Astrocyte (in vitro differentiated cells and primary cell): ENCODE data around the gene WRAP53.

ENCODE experiments used
- EZH2 ChIP-seq: IDR thresholded peaks from 2 replicates; pipeline ENCODE4 v1.6.1; 2012; ENCODE audit warnings: mild to moderate bottlenecking, low read length, inconsistent platforms; ENCODE audit not compliant: insufficient read depth
- TF ChIP-seq, protein P1 (sequence below): IDR thresholded peaks from 2 replicates; pipeline ENCODE4 v1.5.1; 2011; ENCODE audit warnings: low read depth, mild to moderate bottlenecking, inconsistent platforms, low read length, moderate library complexity; ENCODE audit not compliant: insufficient read depth

DNA sequence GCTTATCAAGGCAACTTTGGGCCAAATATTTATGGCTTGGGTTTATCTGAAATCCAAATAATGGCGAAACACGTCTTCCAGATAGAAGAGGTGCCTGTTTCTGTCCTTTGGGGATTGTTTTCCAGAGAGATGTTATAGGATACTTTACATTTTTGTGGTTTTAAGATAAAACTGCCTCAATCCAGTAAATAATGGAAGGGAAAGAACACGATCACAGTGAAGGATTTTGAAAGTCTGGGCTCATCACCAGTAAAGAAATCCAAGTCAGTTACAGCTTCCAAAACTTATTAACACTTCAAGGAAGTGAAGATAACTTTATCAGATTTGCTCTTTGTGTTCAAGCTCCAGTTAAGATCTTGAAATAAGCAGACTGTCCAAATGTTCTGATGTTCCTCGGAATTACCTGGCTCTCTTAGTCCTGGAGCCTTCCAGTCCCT is 59.4 kb downstream of the WRAP53 start:
- TF ChIP-seq, protein P1, sequence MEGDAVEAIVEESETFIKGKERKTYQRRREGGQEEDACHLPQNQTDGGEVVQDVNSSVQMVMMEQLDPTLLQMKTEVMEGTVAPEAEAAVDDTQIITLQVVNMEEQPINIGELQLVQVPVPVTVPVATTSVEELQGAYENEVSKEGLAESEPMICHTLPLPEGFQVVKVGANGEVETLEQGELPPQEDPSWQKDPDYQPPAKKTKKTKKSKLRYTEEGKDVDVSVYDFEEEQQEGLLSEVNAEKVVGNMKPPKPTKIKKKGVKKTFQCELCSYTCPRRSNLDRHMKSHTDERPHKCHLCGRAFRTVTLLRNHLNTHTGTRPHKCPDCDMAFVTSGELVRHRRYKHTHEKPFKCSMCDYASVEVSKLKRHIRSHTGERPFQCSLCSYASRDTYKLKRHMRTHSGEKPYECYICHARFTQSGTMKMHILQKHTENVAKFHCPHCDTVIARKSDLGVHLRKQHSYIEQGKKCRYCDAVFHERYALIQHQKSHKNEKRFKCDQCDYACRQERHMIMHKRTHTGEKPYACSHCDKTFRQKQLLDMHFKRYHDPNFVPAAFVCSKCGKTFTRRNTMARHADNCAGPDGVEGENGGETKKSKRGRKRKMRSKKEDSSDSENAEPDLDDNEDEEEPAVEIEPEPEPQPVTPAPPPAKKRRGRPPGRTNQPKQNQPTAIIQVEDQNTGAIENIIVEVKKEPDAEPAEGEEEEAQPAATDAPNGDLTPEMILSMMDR: no peak
- no peak for TF ChIP-seq EZH2
